HepG2 (cell line): ENCODE data around the gene DOCK9. TPM values are rescaled to one million over a fixed set of nuclear protein-coding genes. Genes with fewer than 3 reads are reported as not detected.

Source experiments
- BATF2 ChIP-seq: sonication (generic); formaldehyde crosslinking; IDR thresholded peaks from 2 replicates; pipeline ENCODE4 v1.8.0; 2022; ENCODE audit warnings: mild to moderate bottlenecking, missing genetic modification reagents, moderate library complexity
- ELF4 ChIP-seq: sonication (generic); formaldehyde crosslinking; IDR thresholded peaks from 2 replicates; pipeline ENCODE4 v1.5.0; 2020; ENCODE audit warnings: missing genetic modification reagents, mild to moderate bottlenecking, moderate library complexity, borderline replicate concordance
- HNF4G ChIP-seq, 2 experiments: sonication (generic) in 1 of 2; formaldehyde crosslinking in 1 of 2; IDR thresholded peaks; 2 replicates each; pipeline versions ENCODE4 v1.4.0 to v1.6.1; 2011 to 2020; ENCODE audit warnings: borderline replicate concordance in 2 of 2, low read depth in 2 of 2, mild to moderate bottlenecking in 2 of 2, low read length in 1 of 2, missing genetic modification reagents in 1 of 2, moderate library complexity in 1 of 2
- KDM6A ChIP-seq: IDR thresholded peaks from 2 replicates; pipeline ENCODE4 v1.6.1; 2016; ENCODE audit warnings: low read depth
- MIXL1 ChIP-seq: IDR thresholded peaks from 2 replicates; pipeline ENCODE4 v1.6.1; 2016
- MXI1 ChIP-seq: IDR thresholded peaks from 3 replicates; pipeline ENCODE4 v1.6.1; 2012; ENCODE audit warnings: low read depth, low read length, inconsistent platforms, borderline replicate concordance
- NR2F2 ChIP-seq: IDR thresholded peaks from 2 replicates; pipeline ENCODE4 v1.6.1; 2012; ENCODE audit warnings: low read depth, inconsistent platforms, borderline replicate concordance
- U2AF1 ChIP-seq: fragments of 200-400 bp; formaldehyde crosslinking; optimal IDR thresholded peaks from 2 replicates; pipeline ENCODE3; 2017; ENCODE audit warnings: mild to moderate bottlenecking, low read depth, low read length
- ZIK1 ChIP-seq: sonication (generic); formaldehyde crosslinking; IDR thresholded peaks from 2 replicates; pipeline ENCODE4 v1.5.0; 2020; ENCODE audit warnings: mild to moderate bottlenecking, low read depth, missing genetic modification reagents, borderline replicate concordance
- ZNF136 ChIP-seq: sonication (generic); formaldehyde crosslinking; IDR thresholded peaks from 2 replicates; pipeline ENCODE4 v1.8.1; 2022; ENCODE audit warnings: low read depth, mild to moderate bottlenecking, moderate library complexity, missing genetic modification reagents
- ZNF318 ChIP-seq: sonication (generic); formaldehyde crosslinking; IDR thresholded peaks from 2 replicates; pipeline ENCODE4 v1.4.0; 2020; ENCODE audit warnings: mild to moderate bottlenecking, missing genetic modification reagents
- ZNF329 ChIP-seq: sonication (generic); formaldehyde crosslinking; IDR thresholded peaks from 2 replicates; pipeline ENCODE4 v1.9.0; 2021; ENCODE audit warnings: low read depth, mild to moderate bottlenecking, missing genetic modification reagents
- polyA plus RNA-seq, 8 experiments: library from polyadenylated mRNA; depleted of rRNA in 3 of 8; stranded (reverse) in 7 of 8; unstranded in 1 of 8; fragments of >200 nt; fragmentation: Illumina TruSeq in 4 of 8; extraction: Trizol in 4 of 8; gene quantifications; 2 replicates each; pipeline versions ENCODE4 v1.2.1 to v1.2.3, GENCODE V29; 2011 to 2016; ENCODE audit warnings: low read depth in 4 of 8, missing spikeins in 1 of 8, mixed read lengths in 1 of 8; ENCODE audit not compliant: insufficient read depth in 1 of 8
- total RNA-seq, 5 experiments: library from RNA; depleted of rRNA; stranded (reverse); fragments of >200 nt; fragmentation: Illumina TruSeq; extraction: Trizol; gene quantifications; 2 replicates each; pipeline ENCODE4 v1.2.3, GENCODE V29; 2016; ENCODE audit warnings: low read depth in 1 of 5
- TF ChIP-seq, protein P1 (sequence below): sonication (generic); formaldehyde crosslinking; IDR thresholded peaks from 2 replicates; pipeline ENCODE4 v1.5.0; 2020; ENCODE audit warnings: missing genetic modification reagents
- TF ChIP-seq, protein P2 (sequence below): sonication (generic); formaldehyde crosslinking; IDR thresholded peaks from 2 replicates; pipeline ENCODE4 v1.4.0; 2020; ENCODE audit warnings: missing genetic modification reagents, mild to moderate bottlenecking, borderline replicate concordance
- TF ChIP-seq, protein P3 (sequence below): sonication (generic); formaldehyde crosslinking; IDR thresholded peaks from 2 replicates; pipeline ENCODE4 v1.5.1; 2020; ENCODE audit warnings: mild to moderate bottlenecking, moderate library complexity, missing genetic modification reagents

The DOCK9 gene
- total and polyA plus RNA-seq, 2 of the 13 experiments (the other 11 are each of a cell fraction or from before 2014, with no cell fraction given), result 0.44 to 0.97 TPM

DNA sequence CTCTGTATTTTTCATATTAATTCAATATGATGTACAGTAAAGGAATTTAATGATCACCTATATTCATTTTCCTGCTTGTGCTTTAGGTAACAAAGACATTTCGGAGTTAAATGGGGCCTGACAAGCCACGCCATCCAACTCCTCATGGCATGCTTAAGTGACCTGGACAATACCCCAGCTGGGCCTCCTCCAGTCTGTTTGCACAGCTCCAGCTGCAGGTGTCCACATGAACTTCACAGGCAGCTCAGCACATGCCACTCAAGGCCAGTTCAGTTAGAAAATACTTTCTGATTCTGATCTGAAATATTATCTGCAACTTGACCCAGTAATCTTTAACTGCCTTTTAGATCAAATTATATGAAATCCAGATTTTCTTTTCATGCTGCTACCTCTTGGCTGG lies 135.8 kb downstream of the DOCK9 start (continued):
- TF ChIP-seq, protein P1, sequence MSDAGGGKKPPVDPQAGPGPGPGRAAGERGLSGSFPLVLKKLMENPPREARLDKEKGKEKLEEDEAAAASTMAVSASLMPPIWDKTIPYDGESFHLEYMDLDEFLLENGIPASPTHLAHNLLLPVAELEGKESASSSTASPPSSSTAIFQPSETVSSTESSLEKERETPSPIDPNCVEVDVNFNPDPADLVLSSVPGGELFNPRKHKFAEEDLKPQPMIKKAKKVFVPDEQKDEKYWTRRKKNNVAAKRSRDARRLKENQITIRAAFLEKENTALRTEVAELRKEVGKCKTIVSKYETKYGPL (CRISPR knock-in tag), result no peak
- TF ChIP-seq ELF4 (CRISPR knock-in tag) (no peak), MXI1 (peak; percentile 18; the same call in 1 of the 3 replicates), ZNF136 (CRISPR knock-in tag) (no peak), ZIK1 (CRISPR knock-in tag) (no peak), ZNF318 (CRISPR knock-in tag) (no peak), U2AF1 (no peak), BATF2 (CRISPR knock-in tag) (no peak), MIXL1 (CRISPR knock-in tag) (no peak), KDM6A (CRISPR knock-in tag) (0 out of 2 replicates have a peak, but pooled peaks have one; percentile 26), NR2F2 (no peak), HNF4G (IDR thresholded peaks at IDR 0.05; ENCODE audit: borderline replicate concordance, low read depth, low read length) (no peak), HNF4G (CRISPR knock-in tag; IDR thresholded peaks at IDR 0.05; ENCODE audit: borderline replicate concordance, low read depth) (no peak), ZNF329 (CRISPR knock-in tag) (no peak)
- TF ChIP-seq, protein P2, sequence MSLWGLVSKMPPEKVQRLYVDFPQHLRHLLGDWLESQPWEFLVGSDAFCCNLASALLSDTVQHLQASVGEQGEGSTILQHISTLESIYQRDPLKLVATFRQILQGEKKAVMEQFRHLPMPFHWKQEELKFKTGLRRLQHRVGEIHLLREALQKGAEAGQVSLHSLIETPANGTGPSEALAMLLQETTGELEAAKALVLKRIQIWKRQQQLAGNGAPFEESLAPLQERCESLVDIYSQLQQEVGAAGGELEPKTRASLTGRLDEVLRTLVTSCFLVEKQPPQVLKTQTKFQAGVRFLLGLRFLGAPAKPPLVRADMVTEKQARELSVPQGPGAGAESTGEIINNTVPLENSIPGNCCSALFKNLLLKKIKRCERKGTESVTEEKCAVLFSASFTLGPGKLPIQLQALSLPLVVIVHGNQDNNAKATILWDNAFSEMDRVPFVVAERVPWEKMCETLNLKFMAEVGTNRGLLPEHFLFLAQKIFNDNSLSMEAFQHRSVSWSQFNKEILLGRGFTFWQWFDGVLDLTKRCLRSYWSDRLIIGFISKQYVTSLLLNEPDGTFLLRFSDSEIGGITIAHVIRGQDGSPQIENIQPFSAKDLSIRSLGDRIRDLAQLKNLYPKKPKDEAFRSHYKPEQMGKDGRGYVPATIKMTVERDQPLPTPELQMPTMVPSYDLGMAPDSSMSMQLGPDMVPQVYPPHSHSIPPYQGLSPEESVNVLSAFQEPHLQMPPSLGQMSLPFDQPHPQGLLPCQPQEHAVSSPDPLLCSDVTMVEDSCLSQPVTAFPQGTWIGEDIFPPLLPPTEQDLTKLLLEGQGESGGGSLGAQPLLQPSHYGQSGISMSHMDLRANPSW (CRISPR knock-in tag), result no peak
- TF ChIP-seq, protein P3, sequence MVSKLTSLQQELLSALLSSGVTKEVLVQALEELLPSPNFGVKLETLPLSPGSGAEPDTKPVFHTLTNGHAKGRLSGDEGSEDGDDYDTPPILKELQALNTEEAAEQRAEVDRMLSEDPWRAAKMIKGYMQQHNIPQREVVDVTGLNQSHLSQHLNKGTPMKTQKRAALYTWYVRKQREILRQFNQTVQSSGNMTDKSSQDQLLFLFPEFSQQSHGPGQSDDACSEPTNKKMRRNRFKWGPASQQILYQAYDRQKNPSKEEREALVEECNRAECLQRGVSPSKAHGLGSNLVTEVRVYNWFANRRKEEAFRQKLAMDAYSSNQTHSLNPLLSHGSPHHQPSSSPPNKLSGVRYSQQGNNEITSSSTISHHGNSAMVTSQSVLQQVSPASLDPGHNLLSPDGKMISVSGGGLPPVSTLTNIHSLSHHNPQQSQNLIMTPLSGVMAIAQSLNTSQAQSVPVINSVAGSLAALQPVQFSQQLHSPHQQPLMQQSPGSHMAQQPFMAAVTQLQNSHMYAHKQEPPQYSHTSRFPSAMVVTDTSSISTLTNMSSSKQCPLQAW, result no peak
